ENCODE data around the gene ZNRD2. TPM values are rescaled to one million over a fixed set of nuclear protein-coding genes. Genes with fewer than 3 reads are reported as not detected.

Gene ZNRD2
- total RNA-seq, 1 experiment from 2014 or later: 66.8 TPM

GRCh38 chr11:65552388-65552951 lies 17.8 kb upstream of the ZNRD2 start:
- no peak overlapping the region for H2AFZ ChIP-seq (ENCODE audit: low read depth, low read length, poor library complexity, severe bottlenecking)
- no TSS peak for BruUV-seq (replicated peaks)
- H3K27ac ChIP-seq (ENCODE audit: low read depth, low read length): peak overlapping the region; percentile 70; the same call in 1 of the 2 replicates
- RAD21 ChIA-PET (ENCODE audit: low non-redundant PET in 1 of 2, low total read pairs in 2 of 2, uncharacterized antibody in 2 of 2, unreplicated experiment in 2 of 2): interaction anchor here in 1 of 2 experiments (0.6 kb wide), 1 partner anchor 13 kb away, joined by 3 read pairs; no protein-coding TSS in a partner anchor
- no peaks in the 10 kb centered on the region for H3K9me2 ChIP-seq (ENCODE audit: insufficient read depth)
- CTCF ChIA-PET: interaction anchor here (0.7 to 3.7 kb wide), 4 partner anchors 8 to 44 kb away, joined by 3 to 25 read pairs (median 6); no protein-coding TSS in a partner anchor
- H4K20me1 ChIP-seq (ENCODE audit: insufficient read depth): no peaks in the 10 kb centered on the region
- peaks cover 60 to 72% of the 10 kb centered on the region in 2 experiments for H3K4me1 ChIP-seq (ENCODE audit: control insufficient read depth in 1 of 2, insufficient read depth in 2 of 2, low read length in 2 of 2)
- POLR2A ChIA-PET: interaction anchor here (1.2 to 2.0 kb wide), 4 partner anchors 9 to 18 kb away, joined by 4 to 7 read pairs (median 6); partner anchors contain the start of gene ZNRD2
- H3K36me3 ChIP-seq (ENCODE audit: control insufficient read depth in 1 of 2, insufficient read depth in 2 of 2, low read length in 2 of 2): peaks cover 5 to 12% of the 10 kb centered on the region in 2 experiments
- H3K79me2 ChIP-seq (ENCODE audit: insufficient read depth, low read length): peaks cover 26% of the 10 kb centered on the region
- intact Hi-C loops (cut with micrococcal nuclease): no loop called here
- no peaks in the 10 kb centered on the region for H3K9me3 ChIP-seq (ENCODE audit: control insufficient read depth in 1 of 2, insufficient read depth in 1 of 2, low read depth in 1 of 2, low read length in 2 of 2)
- H3K4me2 ChIP-seq (ENCODE audit: low read length): peak overlapping the region; percentile 78
- TF ChIP-seq TCF7L2 (IDR thresholded peaks at IDR 0.05; ENCODE audit: borderline replicate concordance, extremely low read depth, insufficient read depth, insufficient read length): no peak
- H3K27me3 ChIP-seq (ENCODE audit: insufficient read depth, low read length): no peaks in the 10 kb centered on the region
- H3K4me3 ChIP-seq (replicated peaks in 1 of 2; ENCODE audit: low read depth in 1 of 2, low read length in 2 of 2): no peak overlapping the region
- 0 out of 2 replicates have a peak overlapping the region, but pooled peaks have one; percentile 8 for H3K9ac ChIP-seq (ENCODE audit: low read length)
- no peak for ATAC-seq
- no peak for DNase-seq (ENCODE audit: low read depth, low spot score)

GRCh38 chr11:65553301-65554001 lies 16.8 kb upstream of the ZNRD2 start:
- no peaks in the 10 kb centered on the region for H3K27me3 ChIP-seq (ENCODE audit: insufficient read depth, low read length)
- POLR2A ChIA-PET: interaction anchor here (0.6 kb wide), 1 partner anchor 58 kb away, joined by 3 read pairs; no protein-coding TSS in a partner anchor
- H3K4me2 ChIP-seq (ENCODE audit: low read length): peak overlapping the region; percentile 78; the same call in 1 of the 2 replicates
- H3K9ac ChIP-seq (ENCODE audit: low read length): no peak overlapping the region
- no TSS peak for BruUV-seq (replicated peaks)
- DNase-seq (ENCODE audit: low read depth, low spot score) (no peak), ATAC-seq (no peak)
- RAD21 ChIA-PET (ENCODE audit: low non-redundant PET in 1 of 2, low total read pairs in 2 of 2, uncharacterized antibody in 2 of 2, unreplicated experiment in 2 of 2): no interaction called here
- H3K27ac ChIP-seq (ENCODE audit: low read depth, low read length): peak overlapping the region; percentile 99; the same call in 1 of the 2 replicates
- no peaks in the 10 kb centered on the region for H4K20me1 ChIP-seq (ENCODE audit: insufficient read depth)
- intact Hi-C loops (cut with micrococcal nuclease): no loop called here
- peaks cover 28% of the 10 kb centered on the region for H3K79me2 ChIP-seq (ENCODE audit: insufficient read depth, low read length)
- no peaks in the 10 kb centered on the region for H3K9me2 ChIP-seq (ENCODE audit: insufficient read depth)
- no peaks in the 10 kb centered on the region for H3K9me3 ChIP-seq (ENCODE audit: control insufficient read depth in 1 of 2, insufficient read depth in 1 of 2, low read depth in 1 of 2, low read length in 2 of 2)
- peaks cover 60 to 76% of the 10 kb centered on the region in 2 experiments for H3K4me1 ChIP-seq (ENCODE audit: control insufficient read depth in 1 of 2, insufficient read depth in 2 of 2, low read length in 2 of 2)
- CTCF ChIA-PET: interaction anchor here (3.7 kb wide), 1 partner anchor 12 kb away, joined by 25 read pairs; no protein-coding TSS in a partner anchor
- no peak overlapping the region for H3K4me3 ChIP-seq (replicated peaks in 1 of 2; ENCODE audit: low read depth in 1 of 2, low read length in 2 of 2)
- peaks cover 3 to 12% of the 10 kb centered on the region in 2 experiments; a peak in 3 of 4 replicates for H3K36me3 ChIP-seq (ENCODE audit: control insufficient read depth in 1 of 2, insufficient read depth in 2 of 2, low read length in 2 of 2)
- no peak overlapping the region for H2AFZ ChIP-seq (ENCODE audit: low read depth, low read length, poor library complexity, severe bottlenecking)
- TF ChIP-seq ZNF274 (IDR thresholded peaks at IDR 0.05; ENCODE audit: low read depth, low read length): no peak
- no peak for TF ChIP-seq EZH2phosphoT487 (IDR thresholded peaks at IDR 0.05; ENCODE audit: borderline replicate concordance)
- no peak for TF ChIP-seq MAX (IDR thresholded peaks at IDR 0.05)
- no peak for TF ChIP-seq RAD21 (IDR thresholded peaks at IDR 0.05; ENCODE audit: low read depth)
- TF ChIP-seq ATF3 (IDR thresholded peaks at IDR 0.05): no peak
- no peak for TF ChIP-seq SRF (IDR thresholded peaks at IDR 0.05; ENCODE audit: low read depth)
- no peak for TF ChIP-seq REST (IDR thresholded peaks at IDR 0.05; ENCODE audit: low read depth)
- no peak for TF ChIP-seq POLR2A (IDR thresholded peaks at IDR 0.05; ENCODE audit: borderline replicate concordance, extremely low read depth, insufficient read depth, insufficient read length)
- no peak for TF ChIP-seq SP1 (IDR thresholded peaks at IDR 0.05; ENCODE audit: low read depth)
- no peak for TF ChIP-seq ZBTB33 (IDR thresholded peaks at IDR 0.05; ENCODE audit: extremely low read depth, insufficient replicate concordance, low read length)
